Calu3 (cell line): ENCODE data around the gene RNF157. TPM values are rescaled to one million over a fixed set of nuclear protein-coding genes. Genes with fewer than 3 reads are reported as not detected.

Experiments used
- BruUV-seq: library from RNA; stranded (reverse); fragments of 400-500 nt; replicated peaks from 2 replicates; lab custom pipeline; 2021; lab: Mats Ljungman, UMichigan
- CTCF ChIA-PET: fragments of 300-600 bp; sonication (Branson Sonifier 250); formaldehyde crosslinking; loops from one replicate; lab custom pipeline; 2022; ENCODE audit warnings: antibody characterized with exemption; lab: Charles Lee
- DNase-seq: peaks from one replicate; pipeline ENCODE4 v3.0.0; 2022
- H3K27ac Mint-ChIP-seq: one replicate; pipeline ENCODE4 v1.8.0; 2022; ENCODE audit warnings: mixed read lengths; ENCODE audit not compliant: unreplicated experiment
- H3K27me3 Mint-ChIP-seq: one replicate; pipeline ENCODE4 v1.8.0; 2022; ENCODE audit warnings: mixed read lengths; ENCODE audit not compliant: unreplicated experiment
- H3K36me3 Mint-ChIP-seq: one replicate; pipeline ENCODE4 v1.8.0; 2022; ENCODE audit warnings: mild to moderate bottlenecking, moderate library complexity, mixed read lengths; ENCODE audit not compliant: insufficient read depth, unreplicated experiment
- H3K4me1 Mint-ChIP-seq: one replicate; pipeline ENCODE4 v1.8.0; 2022; ENCODE audit warnings: mild to moderate bottlenecking, low read depth, mixed read lengths; ENCODE audit not compliant: unreplicated experiment
- H3K4me3 Mint-ChIP-seq: one replicate; pipeline ENCODE4 v1.8.0; 2022; ENCODE audit warnings: mild to moderate bottlenecking, low read depth, moderate library complexity, mixed read lengths; ENCODE audit not compliant: unreplicated experiment
- H3K9me3 Mint-ChIP-seq: one replicate; pipeline ENCODE4 v1.8.0; 2022; ENCODE audit warnings: low read depth, mixed read lengths; ENCODE audit not compliant: unreplicated experiment
- intact Hi-C: fragments of 100-400 bp; cut with micrococcal nuclease; formaldehyde crosslinking; loops from one replicate; pipeline ENCODE4 v1.10.0; 2022; ENCODE audit not compliant: unreplicated experiment
- total RNA-seq: library from RNA; stranded (reverse); gene quantifications from 2 replicates; pipeline ENCODE4 v1.2.3, GENCODE V29; 2022
- TF ChIP-seq, protein P1 (sequence below): fragments of 200-600 bp; IDR thresholded peaks from one replicate; pipeline ENCODE4 v1.8.0; 2022; ENCODE audit warnings: antibody characterized with exemption; ENCODE audit not compliant: unreplicated experiment

The RNF157 gene
- total RNA-seq, 1 experiment from 2014 or later, result 17.6 TPM

DNA sequence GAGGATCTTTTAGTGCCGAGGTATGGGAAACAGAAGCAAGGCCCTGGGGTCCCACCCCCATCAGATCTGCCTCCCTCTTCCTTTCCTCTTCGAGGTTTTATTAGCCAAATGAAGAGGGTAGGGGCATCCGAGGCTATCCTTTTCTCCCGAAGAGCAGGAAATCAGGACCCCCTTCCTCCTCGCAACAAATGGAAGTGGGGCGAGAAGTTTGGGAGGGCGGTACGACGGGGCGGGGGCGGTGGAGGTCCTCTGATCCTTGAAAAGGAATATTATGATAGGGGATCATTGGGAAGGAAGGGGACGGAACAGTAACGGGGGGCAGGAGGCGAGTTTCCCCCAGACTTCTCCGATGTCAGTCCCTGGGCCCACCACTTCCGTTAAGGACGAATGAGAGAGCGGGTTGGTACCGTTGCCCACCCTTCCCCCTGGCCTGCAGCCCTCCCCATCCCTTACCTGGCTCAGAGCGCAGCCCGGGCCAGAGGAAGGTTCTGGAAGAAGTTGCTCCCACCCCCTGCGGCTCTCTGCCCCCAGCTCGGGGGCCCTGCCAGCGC lies 99.6 kb downstream of the RNF157 start:
- Mint-ChIP-seq H3K9me3 (no peaks in the 10 kb centered on the region), H3K27me3 (peaks cover 13% of the 10 kb centered on the region), H3K27ac (peak overlapping the region; percentile 66), H3K4me1 (peaks cover 9% of the 10 kb centered on the region), H3K4me3 (peak overlapping the region; percentile 59), H3K36me3 (peaks cover 17% of the 10 kb centered on the region)
- BruUV-seq, result no TSS peak
- TF ChIP-seq, protein P1, sequence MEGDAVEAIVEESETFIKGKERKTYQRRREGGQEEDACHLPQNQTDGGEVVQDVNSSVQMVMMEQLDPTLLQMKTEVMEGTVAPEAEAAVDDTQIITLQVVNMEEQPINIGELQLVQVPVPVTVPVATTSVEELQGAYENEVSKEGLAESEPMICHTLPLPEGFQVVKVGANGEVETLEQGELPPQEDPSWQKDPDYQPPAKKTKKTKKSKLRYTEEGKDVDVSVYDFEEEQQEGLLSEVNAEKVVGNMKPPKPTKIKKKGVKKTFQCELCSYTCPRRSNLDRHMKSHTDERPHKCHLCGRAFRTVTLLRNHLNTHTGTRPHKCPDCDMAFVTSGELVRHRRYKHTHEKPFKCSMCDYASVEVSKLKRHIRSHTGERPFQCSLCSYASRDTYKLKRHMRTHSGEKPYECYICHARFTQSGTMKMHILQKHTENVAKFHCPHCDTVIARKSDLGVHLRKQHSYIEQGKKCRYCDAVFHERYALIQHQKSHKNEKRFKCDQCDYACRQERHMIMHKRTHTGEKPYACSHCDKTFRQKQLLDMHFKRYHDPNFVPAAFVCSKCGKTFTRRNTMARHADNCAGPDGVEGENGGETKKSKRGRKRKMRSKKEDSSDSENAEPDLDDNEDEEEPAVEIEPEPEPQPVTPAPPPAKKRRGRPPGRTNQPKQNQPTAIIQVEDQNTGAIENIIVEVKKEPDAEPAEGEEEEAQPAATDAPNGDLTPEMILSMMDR, result no peak
- no peak for DNase-seq
- CTCF ChIA-PET, result interaction anchor here (0.7 to 2.2 kb wide), 3 partner anchors 14 to 83 kb away, joined by 3 to 6 read pairs (median 4); no protein-coding TSS in a partner anchor
- intact Hi-C loops, result no loop called here

DNA sequence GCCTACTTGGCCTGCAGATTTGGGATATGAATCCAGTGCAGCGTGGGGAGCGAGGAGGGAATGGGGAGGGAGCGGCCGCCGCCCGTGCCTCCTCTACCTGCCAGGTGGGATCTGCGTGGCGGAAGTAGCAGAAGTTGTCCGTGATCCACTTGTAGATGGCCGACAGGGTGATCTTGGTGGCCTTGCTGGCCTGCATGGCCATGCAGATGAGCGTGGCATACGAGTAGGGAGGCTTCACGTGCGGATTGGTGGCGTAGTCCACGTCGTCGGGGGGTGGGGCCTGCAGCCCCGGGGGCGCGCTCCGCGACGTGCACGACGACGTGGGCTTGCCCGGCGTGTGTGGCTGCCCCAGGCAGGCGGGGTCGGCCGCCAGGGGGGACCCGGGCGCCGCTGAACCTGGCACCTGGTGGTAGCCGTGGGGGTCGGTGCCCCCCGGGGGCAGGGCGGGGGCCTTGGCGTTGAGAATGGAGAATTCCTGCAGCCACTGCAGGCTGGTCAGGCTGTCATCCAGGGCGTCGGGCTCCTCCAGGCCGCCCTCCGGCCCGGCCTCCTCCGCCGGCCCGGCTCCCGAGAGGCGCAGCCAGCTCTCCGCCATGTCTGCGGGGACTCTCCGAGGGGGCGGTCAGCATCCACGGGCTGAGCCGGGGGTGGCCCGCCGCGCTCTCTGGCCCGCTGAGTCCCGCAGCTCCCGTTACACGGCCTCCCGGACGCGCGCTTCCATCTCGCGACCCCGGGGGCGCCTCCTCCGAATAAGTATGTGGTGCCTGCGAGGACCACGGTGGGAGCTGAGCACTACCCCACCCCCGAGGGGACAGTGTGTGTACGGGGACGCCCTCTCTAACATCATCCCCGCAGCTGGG lies 100.3 kb downstream of the RNF157 start:
- DNase-seq, result no peak
- BruUV-seq, result no TSS peak
- intact Hi-C loops, result no loop called here
- TF ChIP-seq, protein P1, result no peak
- CTCF ChIA-PET, result no interaction called here
- H3K4me1 Mint-ChIP-seq, result peaks cover 14% of the 10 kb centered on the region
- peaks cover 17% of the 10 kb centered on the region for H3K36me3 Mint-ChIP-seq
- H3K27me3 Mint-ChIP-seq, result peaks cover 13% of the 10 kb centered on the region
- no peak overlapping the region for H3K27ac Mint-ChIP-seq
- H3K4me3 Mint-ChIP-seq, result no peak overlapping the region
- no peaks in the 10 kb centered on the region for H3K9me3 Mint-ChIP-seq

DNA sequence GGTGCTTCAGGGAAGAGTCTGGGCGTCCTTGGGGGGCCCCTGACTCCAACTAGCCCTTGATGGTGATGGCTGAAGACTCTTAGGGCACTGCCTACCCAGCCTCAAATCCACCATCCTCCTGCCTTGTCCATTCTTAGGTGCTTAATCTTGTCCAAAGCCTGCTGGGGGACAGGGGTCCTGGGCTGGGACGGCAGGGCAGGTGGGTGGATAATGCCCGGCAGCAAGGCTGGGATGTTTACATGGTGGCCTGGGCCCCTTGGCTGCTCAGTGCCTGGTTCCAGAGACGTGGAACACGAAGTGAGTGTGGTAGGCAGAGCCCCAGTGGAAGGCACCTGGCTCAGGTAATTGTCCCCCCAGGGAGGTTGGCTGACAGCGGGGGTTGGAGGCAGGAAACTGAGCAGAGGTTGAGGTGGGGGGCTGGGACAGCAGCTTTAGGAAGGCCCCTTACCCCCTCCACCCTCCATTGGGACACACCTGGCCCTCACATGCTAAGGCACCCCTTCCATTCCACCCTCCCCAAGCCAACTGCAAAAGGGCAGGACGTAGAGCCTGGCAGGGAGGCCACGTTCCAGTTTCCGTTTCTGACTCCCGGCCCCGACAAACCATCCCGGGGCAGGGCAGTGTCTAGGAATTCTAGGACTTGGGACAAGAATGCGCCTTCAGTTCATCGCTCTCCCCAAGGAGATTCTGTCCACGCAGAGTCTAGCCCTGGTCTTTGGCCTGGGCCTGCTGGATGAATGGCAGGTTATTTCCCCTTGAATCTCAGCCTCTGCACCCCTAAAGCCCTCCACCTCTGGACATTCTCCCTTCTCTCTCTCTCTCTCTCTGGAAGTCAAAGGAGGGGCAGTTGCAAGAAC lies 101.2 kb downstream of the RNF157 start:
- peak overlapping the region; percentile 57 for H3K4me3 Mint-ChIP-seq
- H3K27me3 Mint-ChIP-seq, result peaks cover 13% of the 10 kb centered on the region
- TF ChIP-seq, protein P1, result no peak
- H3K27ac Mint-ChIP-seq, result no peak overlapping the region
- peaks cover 17% of the 10 kb centered on the region for H3K36me3 Mint-ChIP-seq
- no peaks in the 10 kb centered on the region for H3K9me3 Mint-ChIP-seq
- BruUV-seq, result no TSS peak
- H3K4me1 Mint-ChIP-seq, result peaks cover 16% of the 10 kb centered on the region
- DNase-seq, result no peak
- CTCF ChIA-PET, result no interaction called here
- intact Hi-C loops, result no loop called here

DNA sequence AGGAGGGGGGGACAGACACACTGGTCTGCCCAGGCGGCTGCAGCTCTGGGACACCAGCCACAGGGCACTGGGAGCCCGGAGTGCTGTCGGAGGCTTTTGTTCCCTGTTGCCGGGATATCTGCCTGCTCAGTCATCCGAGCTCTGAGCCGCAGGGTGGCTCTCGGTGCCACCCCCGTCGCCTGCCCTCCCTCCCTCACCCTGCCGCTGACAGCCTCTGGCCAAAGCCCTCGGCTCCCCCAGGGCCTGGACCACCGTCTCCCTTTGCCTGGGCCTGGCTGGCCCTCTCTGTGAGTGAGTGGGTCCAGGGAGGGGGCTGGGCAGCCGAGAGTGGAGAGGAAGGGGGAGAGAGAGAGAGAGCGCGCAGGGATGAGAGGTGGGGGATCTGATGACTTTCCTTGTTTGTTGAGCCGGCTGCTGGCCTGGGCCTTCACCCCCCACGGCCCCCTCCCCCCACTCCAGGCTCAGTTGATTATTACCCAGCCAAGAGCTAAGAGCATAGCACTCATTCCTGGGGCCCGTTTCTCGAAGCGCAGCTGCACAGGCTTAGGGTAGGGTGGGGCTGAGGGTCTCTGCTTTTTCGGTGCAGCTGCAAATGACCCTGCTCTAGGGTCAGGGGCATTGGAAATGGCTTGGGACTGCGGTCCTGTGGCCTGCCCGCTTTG lies 101.9 kb downstream of the RNF157 start:
- Mint-ChIP-seq H3K9me3 (no peaks in the 10 kb centered on the region), H3K36me3 (peaks cover 17% of the 10 kb centered on the region), H3K27ac (no peak overlapping the region), H3K27me3 (peaks cover 13% of the 10 kb centered on the region), H3K4me1 (peaks cover 17% of the 10 kb centered on the region), H3K4me3 (peak overlapping the region; percentile 57)
- no TSS peak for BruUV-seq
- CTCF ChIA-PET, result interaction anchor here (0.9 kb wide), 1 partner anchor 44 kb away, joined by 3 read pairs; no protein-coding TSS in a partner anchor
- intact Hi-C loops, result no loop called here
- no peak for DNase-seq
- TF ChIP-seq, protein P1, result no peak
